Mammary epithelial cell (primary cell): Measurements from ENCODE around the gene NTN5.

Experiments used
- EZH2 ChIP-seq: IDR thresholded peaks from 2 replicates; pipeline ENCODE4 v1.6.1; 2012; ENCODE audit warnings: low read length, inconsistent platforms, borderline replicate concordance
- TF ChIP-seq, protein P1 (sequence below), 2 donors: IDR thresholded peaks in 1 of 2; conservative IDR thresholded peaks in 1 of 2; 2 replicates each; pipeline ENCODE4 v1.5.1; 2011 to 2012; ENCODE audit warnings: inconsistent platforms in 2 of 2, low read length in 2 of 2, mild to moderate bottlenecking in 2 of 2, control low read depth in 1 of 2, low read depth in 1 of 2; ENCODE audit not compliant: insufficient read depth in 1 of 2; ENCODE audit errors: extremely low read depth in 1 of 2

DNA sequence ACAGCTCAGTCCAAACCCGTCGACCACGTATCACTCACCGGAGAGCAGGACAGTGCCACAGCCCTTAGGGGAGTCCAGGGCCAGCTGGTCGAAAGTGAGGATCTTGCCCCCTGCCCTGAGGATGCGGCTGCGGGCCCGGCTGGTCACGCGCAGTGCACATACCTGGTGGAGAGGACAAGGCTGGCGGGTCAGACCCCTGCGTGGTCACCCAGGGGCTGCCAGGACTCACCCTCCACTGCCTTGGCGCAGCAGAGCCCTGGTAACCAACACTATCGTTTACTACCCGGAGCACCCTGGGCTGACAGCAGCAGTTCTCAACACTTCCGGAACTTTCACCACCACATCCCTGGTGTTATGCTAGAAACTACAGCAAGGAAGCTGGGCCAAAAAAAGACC is 56.8 kb downstream of the NTN5 start:
- no peak for TF ChIP-seq EZH2
- TF ChIP-seq, protein P1, sequence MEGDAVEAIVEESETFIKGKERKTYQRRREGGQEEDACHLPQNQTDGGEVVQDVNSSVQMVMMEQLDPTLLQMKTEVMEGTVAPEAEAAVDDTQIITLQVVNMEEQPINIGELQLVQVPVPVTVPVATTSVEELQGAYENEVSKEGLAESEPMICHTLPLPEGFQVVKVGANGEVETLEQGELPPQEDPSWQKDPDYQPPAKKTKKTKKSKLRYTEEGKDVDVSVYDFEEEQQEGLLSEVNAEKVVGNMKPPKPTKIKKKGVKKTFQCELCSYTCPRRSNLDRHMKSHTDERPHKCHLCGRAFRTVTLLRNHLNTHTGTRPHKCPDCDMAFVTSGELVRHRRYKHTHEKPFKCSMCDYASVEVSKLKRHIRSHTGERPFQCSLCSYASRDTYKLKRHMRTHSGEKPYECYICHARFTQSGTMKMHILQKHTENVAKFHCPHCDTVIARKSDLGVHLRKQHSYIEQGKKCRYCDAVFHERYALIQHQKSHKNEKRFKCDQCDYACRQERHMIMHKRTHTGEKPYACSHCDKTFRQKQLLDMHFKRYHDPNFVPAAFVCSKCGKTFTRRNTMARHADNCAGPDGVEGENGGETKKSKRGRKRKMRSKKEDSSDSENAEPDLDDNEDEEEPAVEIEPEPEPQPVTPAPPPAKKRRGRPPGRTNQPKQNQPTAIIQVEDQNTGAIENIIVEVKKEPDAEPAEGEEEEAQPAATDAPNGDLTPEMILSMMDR (conservative IDR thresholded peaks at IDR 0.05 in 1 of 2, IDR thresholded peaks at IDR 0.05 in 1 of 2; ENCODE audit: extremely low read depth in 1 of 2, insufficient read depth in 1 of 2, low read depth in 1 of 2, low read length in 2 of 2): no peak
